Small intestine (tissue), 7 donors: ENCODE results near the gene TOM1L2. TPM values are rescaled to one million over a fixed set of nuclear protein-coding genes. Genes with fewer than 3 reads are reported as not detected.

ENCODE experiments used
- DNase-seq, 2 donors: peaks; one replicate each; pipeline versions ENCODE4 v3.0.0 to v3.0.0-alpha.2; 2013
- FAIRE-seq: peaks from 2 replicates; lab custom pipeline; 2012; peaks lifted over from hg19 to GRCh38; lab: Jason Lieb, UNC
- H3K27ac ChIP-seq, 3 donors: one replicate each; pipeline ENCODE4 v1.5.1; 2013; ENCODE audit warnings: low read length in 2 of 3, mild to moderate bottlenecking in 2 of 3, control low read depth in 1 of 3, inconsistent platforms in 1 of 3, low read depth in 1 of 3, moderate library complexity in 1 of 3
- H3K27me3 ChIP-seq, 3 donors: one replicate each; pipeline ENCODE4 v1.6.1; 2013; ENCODE audit warnings: low read length in 3 of 3, inconsistent platforms in 1 of 3; ENCODE audit not compliant: control insufficient read depth in 3 of 3, insufficient read depth in 3 of 3
- H3K36me3 ChIP-seq, 3 donors: one replicate each; pipeline ENCODE4 v1.6.1; 2013; ENCODE audit warnings: low read length in 3 of 3, inconsistent platforms in 1 of 3, low read depth in 1 of 3, mild to moderate bottlenecking in 1 of 3, moderate library complexity in 1 of 3; ENCODE audit not compliant: control insufficient read depth in 3 of 3, insufficient read depth in 2 of 3
- H3K4me1 ChIP-seq, 3 donors: one replicate each; pipeline ENCODE4 v1.6.1; 2013; ENCODE audit warnings: low read length in 2 of 3, inconsistent platforms in 1 of 3, low read depth in 1 of 3, mild to moderate bottlenecking in 1 of 3, moderate library complexity in 1 of 3; ENCODE audit not compliant: control insufficient read depth in 3 of 3, insufficient read depth in 2 of 3
- H3K4me3 ChIP-seq, 3 donors: one replicate each; pipeline ENCODE4 v1.5.1; 2013; ENCODE audit warnings: low read length in 3 of 3, control low read depth in 1 of 3, inconsistent platforms in 1 of 3, low read depth in 1 of 3, mild to moderate bottlenecking in 1 of 3, moderate library complexity in 1 of 3
- H3K9me3 ChIP-seq, 2 donors: one replicate each; pipeline ENCODE4 v1.6.1; 2013; ENCODE audit warnings: low read depth in 1 of 2, low read length in 1 of 2; ENCODE audit not compliant: control insufficient read depth in 2 of 2, insufficient read depth in 1 of 2
- WGBS, 3 donors: extraction: QIAGEN DNeasy Blood & Tissue Kit; methylation state at CpG; one replicate each; pipeline ENCODE4 v1.1.7; 2013; 5-methylcytosine and 5-hydroxymethylcytosine counted together
- polyA plus RNA-seq, 4 donors: library from polyadenylated mRNA; stranded (reverse) in 3 of 4; unstranded in 1 of 4; fragments of 200-250 nt in 3 of 4; fragments of 120-200 nt in 1 of 4; gene quantifications; one replicate each; pipeline versions ENCODE4 v1.2.1 to v1.2.3, GENCODE V29; 2013
- donor health status: healthy with polysubstance abuse.
- donor health status: control.
- donor health status: control.
- donor health status: Bipolar disorder and iron deficiency.
- donor health status: healthy.

Gene TOM1L2
- polyA plus RNA-seq, 4 donors = 14.3 to 26.6 (median 24.7) TPM

DNA sequence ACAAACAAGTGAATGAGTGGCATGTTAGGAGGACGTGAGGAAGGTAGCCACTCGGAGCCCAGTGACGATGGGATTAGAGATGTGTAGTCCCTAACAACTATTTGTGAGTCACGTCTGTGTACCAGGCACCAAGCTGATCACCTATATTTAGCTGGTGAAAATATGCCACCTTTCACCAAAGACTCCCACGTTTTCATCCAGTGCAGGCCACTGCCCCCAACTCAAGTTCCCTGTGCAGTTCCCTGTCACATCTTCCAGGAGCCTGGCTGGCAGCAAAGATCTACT lies 67.2 kb downstream of the TOM1L2 start:
- H3K4me1 ChIP-seq = peaks cover 2 to 12% (median 3%) of the 10 kb centered on the region in 3 donors
- DNase-seq (no peak), FAIRE-seq (no peak)
- no peak overlapping the region for H3K4me3 ChIP-seq
- peaks cover 0 to 40% (median 0%) of the 10 kb centered on the region in 3 donors for H3K36me3 ChIP-seq
- no peaks in the 10 kb centered on the region for H3K27me3 ChIP-seq
- H3K27ac ChIP-seq = no peak overlapping the region
- H3K9me3 ChIP-seq = no peaks in the 10 kb centered on the region
- 90 to 93% (median 91%) methylated on average over 5 of the region's 5 CpGs for WGBS, 3 donors

DNA sequence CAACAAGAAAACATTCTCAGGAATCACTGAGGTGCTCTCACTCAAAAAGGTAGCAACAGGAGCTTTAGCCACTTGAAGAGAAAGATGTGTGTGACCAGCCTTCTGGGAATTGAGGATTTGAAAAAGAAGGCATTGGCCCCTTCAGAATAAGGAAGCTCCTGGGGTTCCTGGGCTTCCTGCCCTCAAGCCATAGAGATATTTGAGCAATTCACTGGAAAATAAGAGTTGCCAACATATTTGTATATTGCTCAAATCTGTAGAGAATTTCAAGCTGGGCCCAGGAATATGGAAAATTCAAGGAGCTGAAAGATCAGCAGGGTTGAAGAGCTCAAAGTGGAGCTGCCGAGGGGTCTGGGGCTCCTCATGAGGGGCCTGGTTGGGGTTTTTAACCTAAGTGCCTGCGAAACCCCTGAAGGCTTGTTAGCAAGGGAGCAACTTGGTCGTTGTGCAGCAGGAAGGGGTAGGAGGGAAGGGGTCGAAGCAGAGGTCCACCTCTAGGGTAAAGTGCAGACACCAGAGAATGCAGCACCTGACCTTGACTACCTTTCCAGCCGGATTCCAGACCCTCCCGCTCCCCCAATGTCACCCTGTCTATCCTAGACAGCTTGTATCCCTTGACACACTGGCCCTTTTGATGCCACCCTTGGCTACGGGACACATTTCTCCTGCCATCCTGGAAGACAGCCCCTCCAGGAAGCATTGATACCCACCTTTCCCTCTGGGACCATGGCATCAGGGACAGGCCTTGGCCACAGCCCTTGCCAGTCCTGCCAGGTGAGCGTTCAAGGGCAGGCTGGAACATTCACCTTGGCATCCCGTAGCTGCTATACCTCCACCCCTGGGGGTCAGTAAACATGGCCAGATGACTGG lies 67.8 kb downstream of the TOM1L2 start:
- 84 to 94% (median 90%) methylated on average over 9 of the region's 9 CpGs for WGBS, 3 donors
- DNase-seq (no peak), FAIRE-seq (no peak)
- no peak overlapping the region for H3K27ac ChIP-seq
- H3K4me1 ChIP-seq = peaks cover 2 to 12% (median 3%) of the 10 kb centered on the region in 3 donors
- H3K4me3 ChIP-seq = no peak overlapping the region
- no peaks in the 10 kb centered on the region for H3K9me3 ChIP-seq
- no peaks in the 10 kb centered on the region for H3K27me3 ChIP-seq
- peaks cover 0 to 45% (median 0%) of the 10 kb centered on the region in 3 donors for H3K36me3 ChIP-seq

- H3K9me3 ChIP-seq = no peaks in the 10 kb centered on the region
- no peaks in the 10 kb centered on the region for H3K27me3 ChIP-seq
- H3K4me1 ChIP-seq = peaks cover 2 to 12% (median 3%) of the 10 kb centered on the region in 3 donors
- no peak overlapping the region for H3K4me3 ChIP-seq
- WGBS, 3 donors = 87 to 95% (median 90%) methylated on average over 4 of the region's 4 CpGs
- H3K27ac ChIP-seq = no peak overlapping the region
- no peak for FAIRE-seq
- H3K36me3 ChIP-seq = peaks cover 4 to 51% (median 5%) of the 10 kb centered on the region in 3 donors
- no peak for DNase-seq
Observed at GRCh38 chr17:17902877-17903276, 69.3 kb downstream of the TOM1L2 start.

- DNase-seq (no peak), FAIRE-seq (no peak)
- H3K36me3 ChIP-seq = peaks cover 4 to 51% (median 5%) of the 10 kb centered on the region in 3 donors
- no peak overlapping the region for H3K4me3 ChIP-seq
- no peak overlapping the region for H3K27ac ChIP-seq
- 89 to 98% (median 95%) methylated on average over 3 of the region's 3 CpGs for WGBS, 3 donors
- no peaks in the 10 kb centered on the region for H3K27me3 ChIP-seq
- H3K9me3 ChIP-seq = no peaks in the 10 kb centered on the region
- H3K4me1 ChIP-seq = peaks cover 2 to 12% (median 3%) of the 10 kb centered on the region in 3 donors
Observed at GRCh38 chr17:17902376-17902775, 69.8 kb downstream of the TOM1L2 start.

DNA sequence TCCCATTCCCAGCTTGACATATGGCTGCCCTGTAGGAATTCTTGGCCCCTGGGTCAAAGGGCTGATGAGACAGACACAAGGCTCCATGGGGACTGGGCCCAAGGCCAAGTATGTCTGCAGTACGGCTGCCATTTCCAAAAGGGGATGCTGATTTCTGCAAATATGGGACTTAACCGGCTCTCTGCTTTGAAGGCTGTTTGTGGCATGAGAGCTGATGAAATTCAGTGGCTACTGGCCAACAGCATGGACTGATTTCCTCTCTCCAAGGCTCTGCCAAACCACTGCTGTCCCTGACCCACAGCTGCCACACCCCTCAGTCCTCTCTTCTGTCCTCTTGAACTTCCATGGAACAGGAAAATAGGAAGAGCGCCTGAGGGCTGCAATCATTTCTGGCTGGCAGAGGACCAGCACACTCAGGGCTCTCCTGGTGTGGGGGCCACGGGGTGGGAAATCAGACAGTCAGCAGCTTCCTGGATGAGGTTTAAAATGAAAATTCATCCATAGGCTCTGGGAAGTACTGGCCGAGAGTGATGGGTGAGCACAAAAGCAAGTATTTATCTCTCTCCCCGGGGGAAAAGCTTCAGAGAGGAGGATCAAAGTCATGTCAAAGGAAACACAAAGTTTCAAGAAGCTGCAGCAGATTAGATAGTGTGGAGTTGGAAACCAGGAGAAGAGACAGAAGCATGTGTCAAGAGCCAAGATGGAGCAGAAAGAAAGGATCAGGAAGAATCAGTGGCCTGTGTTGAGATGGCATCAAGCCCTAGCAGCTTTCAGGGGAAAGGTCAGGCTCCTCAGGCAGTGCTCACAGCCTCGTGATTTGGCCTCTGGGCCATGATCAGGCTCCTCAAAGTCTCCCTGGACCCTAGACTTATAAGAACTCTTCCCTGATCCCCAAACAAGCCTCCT lies 71.3 kb downstream of the TOM1L2 start:
- Histone ChIP-seq H3K36me3 (peaks cover 4 to 46% (median 8%) of the 10 kb centered on the region in 3 donors), H3K27me3 (no peaks in the 10 kb centered on the region), H3K4me3 (no peak overlapping the region), H3K4me1 (peaks cover 2 to 12% (median 3%) of the 10 kb centered on the region in 3 donors), H3K9me3 (no peaks in the 10 kb centered on the region), H3K27ac (peak overlapping the region; percentile 30 to 56 (median 46))
- WGBS, 3 donors = 9 to 29% (median 25%) methylated on average over 7 of the region's 7 CpGs
- FAIRE-seq (no peak), DNase-seq (peak; percentile 48 to 83)

DNA sequence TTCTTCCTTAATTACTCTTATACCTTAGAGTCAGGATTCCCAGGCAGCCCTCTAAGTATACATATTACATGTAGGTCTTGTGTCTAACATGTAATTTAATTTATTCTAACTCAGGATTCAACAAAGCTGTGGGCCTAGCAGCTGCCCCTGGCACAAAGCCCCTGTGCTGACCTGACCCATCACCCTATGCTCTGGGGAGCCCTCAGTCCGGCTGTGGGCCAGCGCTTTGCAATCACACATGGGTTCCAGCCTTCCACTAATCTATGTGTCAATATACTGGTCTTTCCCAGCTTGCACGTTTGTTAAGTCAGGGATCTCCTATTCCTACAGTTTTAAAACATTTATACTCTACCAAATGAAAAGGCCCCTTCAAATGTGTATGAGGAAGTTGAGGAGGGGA lies 72.7 kb downstream of the TOM1L2 start:
- no peak overlapping the region for H3K4me3 ChIP-seq

GRCh38 chr17:17898673-17899072 lies 73.5 kb downstream of the TOM1L2 start:
- H3K27ac ChIP-seq = no peak overlapping the region
- FAIRE-seq (no peak), DNase-seq (no peak)
- no peaks in the 10 kb centered on the region for H3K27me3 ChIP-seq
- H3K4me1 ChIP-seq = peaks cover 2 to 12% (median 3%) of the 10 kb centered on the region in 3 donors
- H3K9me3 ChIP-seq = no peaks in the 10 kb centered on the region
- H3K36me3 ChIP-seq = peaks cover 4 to 49% (median 12%) of the 10 kb centered on the region in 3 donors
- no peak overlapping the region for H3K4me3 ChIP-seq
- WGBS, 3 donors = 95 to 97% (median 95%) methylated on average over 2 of the region's 2 CpGs

More for the DNA sequence above, 72.7 kb downstream of the TOM1L2 start:
- Histone ChIP-seq H3K27ac (no peak overlapping the region), H3K36me3 (peaks cover 4 to 44% (median 8%) of the 10 kb centered on the region in 3 donors), H3K27me3 (no peaks in the 10 kb centered on the region), H3K4me1 (peaks cover 2 to 12% (median 3%) of the 10 kb centered on the region in 3 donors), H3K9me3 (no peaks in the 10 kb centered on the region)
- 83 to 91% (median 88%) methylated on average over 3 of the region's 3 CpGs for WGBS, 3 donors
- FAIRE-seq (no peak), DNase-seq (no peak)

GRCh38 chr17:17897442-17897841 lies 74.8 kb downstream of the TOM1L2 start:
- Histone ChIP-seq H3K4me3 (no peak overlapping the region), H3K4me1 (peaks cover 2 to 12% (median 3%) of the 10 kb centered on the region in 3 donors), H3K27ac (no peak overlapping the region), H3K9me3 (no peaks in the 10 kb centered on the region), H3K36me3 (peaks cover 4 to 52% (median 12%) of the 10 kb centered on the region in 3 donors), H3K27me3 (no peaks in the 10 kb centered on the region)
- DNase-seq = no peak
- FAIRE-seq = no peak
- WGBS, 3 donors = 72 to 90% (median 72%) methylated on average over 2 of the region's 2 CpGs
